NCI-H1930 (cell line): ENCODE results near the gene CFD.
"Not testable (repeated sequence)": the region's sequence is repeated elsewhere in the genome, so short reads cannot be mapped to it uniquely, and the experiment has no call there.

Experiments used
- DNase-seq, 2 experiments: peaks; one replicate each; lab custom pipeline; 2025; lab: John Stamatoyannopoulos, UW

CFD gene

DNA sequence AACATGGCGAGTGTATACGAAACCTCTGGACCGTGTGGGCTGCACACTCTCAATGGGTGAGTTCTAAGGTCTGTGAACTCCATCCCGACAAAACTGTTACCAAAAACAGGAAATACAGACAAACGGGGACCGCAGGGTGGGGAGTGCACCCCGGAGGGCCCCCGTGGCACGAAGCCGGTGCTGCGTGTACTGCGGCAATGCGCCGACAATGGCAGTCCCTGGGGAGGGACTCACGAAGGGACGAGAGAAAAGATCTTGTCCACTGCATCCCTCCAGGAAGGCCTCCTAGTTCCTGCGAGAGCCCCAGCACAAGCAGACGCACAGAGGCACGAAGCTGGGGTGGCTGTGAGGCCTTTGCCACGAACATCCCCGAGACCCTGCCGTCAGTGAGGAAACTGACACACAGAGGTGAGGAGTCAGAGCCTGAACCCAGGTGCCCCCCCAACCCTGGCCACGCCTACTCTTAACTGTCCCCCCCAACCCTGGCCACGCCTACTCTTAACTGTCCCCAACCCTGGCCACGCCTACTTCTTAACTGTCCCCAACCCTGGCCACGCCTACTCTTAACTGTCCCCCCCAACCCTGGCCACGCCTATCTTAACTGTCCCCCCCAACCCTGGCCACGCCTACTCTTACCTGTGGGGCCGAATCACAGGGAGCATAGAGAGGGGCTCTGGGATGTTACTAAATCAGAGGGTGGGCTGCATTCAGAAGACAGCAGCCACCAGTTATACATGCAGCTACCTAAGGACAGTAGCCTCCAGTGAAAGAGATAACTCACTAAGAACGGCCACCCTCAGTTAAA, 29.3 kb downstream of the CFD start:
- no peak for DNase-seq

- DNase-seq, result no peak
Measured at GRCh38 chr19:889662-890295, 30.3 kb downstream of the CFD start.

- DNase-seq, result no peak
Measured at GRCh38 chr19:890831-891230, 31.4 kb downstream of the CFD start.

DNA sequence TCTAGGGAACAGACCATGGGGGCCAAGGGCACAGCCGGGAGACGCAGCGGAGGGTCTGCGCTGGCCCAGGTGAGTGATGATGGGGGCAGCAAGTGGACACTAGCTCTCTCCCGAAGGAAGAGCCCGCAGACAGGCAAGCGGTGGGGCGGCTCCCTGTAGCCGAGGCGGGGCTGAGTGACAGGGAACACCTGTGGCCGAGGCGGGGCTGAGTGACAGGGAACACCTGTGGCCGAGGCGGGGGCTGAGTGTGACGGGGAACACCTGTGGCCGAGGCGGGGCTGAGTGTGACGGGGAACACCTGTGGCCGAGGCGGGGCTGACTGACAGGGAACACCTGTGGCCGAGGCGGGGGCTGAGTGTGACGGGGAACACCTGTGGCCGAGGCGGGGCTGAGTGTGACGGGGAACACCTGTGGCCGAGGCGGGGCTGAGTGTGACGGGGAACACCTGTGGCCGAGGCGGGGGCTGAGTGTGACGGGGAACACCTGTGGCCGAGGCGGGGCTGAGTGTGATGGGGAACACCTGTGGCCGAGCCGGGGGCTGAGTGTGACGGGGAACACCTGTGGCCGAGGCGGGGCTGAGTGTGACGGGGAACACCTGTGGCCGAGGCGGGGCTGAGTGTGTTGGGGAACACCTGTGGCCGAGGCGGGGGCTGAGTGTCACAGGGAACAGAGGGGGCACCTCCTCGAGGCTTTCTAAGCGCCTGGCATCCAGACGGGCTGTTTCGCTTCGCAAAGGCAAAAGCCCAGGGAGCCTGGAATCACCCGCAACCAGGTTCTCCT, 32.1 kb downstream of the CFD start:
- DNase-seq, result not testable (repeated sequence)

DNA sequence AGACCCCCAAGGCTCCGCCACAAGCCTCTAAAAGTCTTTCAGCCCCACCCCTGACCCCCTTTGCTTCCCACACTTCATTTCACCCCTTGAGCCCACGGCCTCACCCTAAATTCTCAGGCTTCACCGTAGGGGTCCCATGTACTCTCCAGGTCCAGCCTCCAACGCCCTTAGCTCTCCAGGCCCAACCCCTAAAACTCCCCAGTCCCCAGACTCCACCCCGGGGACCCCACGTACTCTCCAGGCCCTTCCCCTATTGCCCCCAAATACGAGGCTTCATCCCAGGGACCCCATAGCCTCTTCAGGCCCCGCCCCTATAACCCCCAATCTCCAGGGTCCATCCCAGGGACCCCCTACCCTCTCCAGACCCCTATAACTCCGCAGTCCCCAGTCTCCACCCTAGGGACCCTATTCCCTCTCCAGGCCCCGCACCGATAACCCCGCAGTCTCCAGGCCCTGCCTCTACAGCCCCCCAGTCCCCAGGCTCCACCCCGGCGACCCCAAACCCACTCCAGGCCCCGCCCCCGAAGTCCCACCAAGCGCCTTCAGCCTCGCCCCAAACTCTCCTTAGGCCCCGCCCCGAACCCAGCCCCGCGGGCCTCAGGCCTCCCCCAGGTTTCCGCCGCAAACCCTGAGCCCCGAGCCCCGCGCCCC, 32.9 kb downstream of the CFD start:
- no peak for DNase-seq

DNA sequence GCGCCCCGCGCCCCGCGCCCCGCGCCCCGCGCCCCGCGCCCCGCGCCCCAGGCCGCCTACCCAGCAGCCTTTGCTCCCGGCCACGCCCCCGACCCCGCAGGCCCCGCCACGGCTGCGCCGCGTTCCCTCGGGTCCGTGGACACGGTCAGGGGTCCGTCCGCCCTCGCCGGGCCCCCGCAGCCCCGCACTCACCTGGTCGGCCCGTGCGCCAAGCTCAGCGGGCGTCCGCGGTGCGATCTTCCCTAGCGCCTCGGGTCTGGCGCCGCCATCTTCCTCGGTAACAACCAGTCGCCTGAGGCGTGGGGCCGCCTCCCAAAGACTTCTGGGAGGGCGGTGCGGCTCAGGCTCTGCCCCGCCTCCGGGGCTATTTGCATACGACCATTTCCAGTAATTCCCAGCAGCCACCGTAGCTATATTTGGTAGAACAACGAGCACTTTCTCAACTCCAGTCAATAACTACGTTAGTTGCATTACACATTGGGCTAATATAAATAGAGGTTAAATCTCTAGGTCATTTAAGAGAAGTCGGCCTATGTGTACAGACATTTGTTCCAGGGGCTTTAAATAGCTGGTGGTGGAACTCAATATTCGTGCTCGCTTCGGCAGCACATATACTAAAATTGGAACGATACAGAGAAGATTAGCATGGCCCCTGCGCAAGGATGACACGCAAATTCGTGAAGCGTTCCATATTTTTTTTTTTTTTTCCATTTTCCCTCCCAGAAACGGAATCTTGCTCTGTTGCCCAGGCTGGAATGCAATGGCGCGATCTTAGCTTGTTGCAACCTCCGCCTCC, 33.6 kb downstream of the CFD start, which contains the start of the genes MED16 and RNU6-9:
Gene MED16 (minus strand): TSS at position 294 of the 796 bp plus-strand sequence. CDS start 2,056 bp downstream, outside the sequence.
Gene RNU6-9 (plus strand): TSS at position 591 of the 796 bp plus-strand sequence.
- DNase-seq, result peak; percentile 73 to 86

DNA sequence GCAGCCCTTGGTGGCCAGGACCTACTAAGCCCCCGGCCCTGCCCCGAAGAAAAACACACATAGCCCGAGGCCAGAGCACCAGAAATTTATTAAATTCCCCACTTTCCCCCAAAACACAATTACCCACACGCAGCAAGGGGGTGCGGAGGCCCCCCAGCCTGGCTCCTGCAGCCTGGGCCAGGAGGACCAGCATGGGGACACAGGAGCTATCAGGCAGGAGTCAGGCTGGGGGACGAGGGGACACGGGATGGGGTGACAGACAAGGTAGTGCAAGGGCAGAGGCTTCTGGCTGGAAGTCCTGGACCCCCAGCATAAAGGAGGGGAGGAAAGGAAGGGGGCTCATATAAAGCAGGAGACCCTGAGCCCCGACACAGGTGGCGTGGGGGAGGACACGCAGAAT, 37.0 kb downstream of the CFD start:
- no peak for DNase-seq

DNA sequence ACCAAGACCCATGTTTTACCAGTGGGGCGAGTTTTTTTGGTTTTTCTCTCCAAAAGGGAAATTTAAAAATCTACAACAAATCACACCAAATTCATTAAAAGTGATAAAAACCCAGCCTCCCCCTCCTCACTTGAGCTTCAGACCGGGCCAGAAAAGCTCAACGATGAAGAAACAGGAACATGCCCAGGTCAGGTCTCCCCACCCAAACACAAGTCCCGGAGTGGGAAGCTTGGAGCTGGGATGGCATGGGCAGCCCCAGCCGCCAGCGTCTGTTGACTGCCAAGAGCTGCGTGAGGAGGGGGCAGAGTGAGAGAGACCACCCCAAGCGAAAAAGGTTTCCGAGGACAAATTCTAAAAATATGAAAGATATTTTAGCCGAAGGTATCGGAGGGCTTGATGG, 37.5 kb downstream of the CFD start:
- DNase-seq, result no peak

- no peak for DNase-seq
Measured at GRCh38 chr19:897442-898039, 38.1 kb downstream of the CFD start.

GRCh38 chr19:898663-899062, 39.2 kb downstream of the CFD start:
- peak in 1 of 2 experiments; percentile 40 for DNase-seq

GRCh38 chr19:899336-900042, 40.0 kb downstream of the CFD start:
- no peak for DNase-seq

GRCh38 chr19:900043-900301, 40.5 kb downstream of the CFD start:
- DNase-seq, result no peak

- no peak for DNase-seq
Measured at GRCh38 chr19:900302-901111, 41.0 kb downstream of the CFD start.

DNA sequence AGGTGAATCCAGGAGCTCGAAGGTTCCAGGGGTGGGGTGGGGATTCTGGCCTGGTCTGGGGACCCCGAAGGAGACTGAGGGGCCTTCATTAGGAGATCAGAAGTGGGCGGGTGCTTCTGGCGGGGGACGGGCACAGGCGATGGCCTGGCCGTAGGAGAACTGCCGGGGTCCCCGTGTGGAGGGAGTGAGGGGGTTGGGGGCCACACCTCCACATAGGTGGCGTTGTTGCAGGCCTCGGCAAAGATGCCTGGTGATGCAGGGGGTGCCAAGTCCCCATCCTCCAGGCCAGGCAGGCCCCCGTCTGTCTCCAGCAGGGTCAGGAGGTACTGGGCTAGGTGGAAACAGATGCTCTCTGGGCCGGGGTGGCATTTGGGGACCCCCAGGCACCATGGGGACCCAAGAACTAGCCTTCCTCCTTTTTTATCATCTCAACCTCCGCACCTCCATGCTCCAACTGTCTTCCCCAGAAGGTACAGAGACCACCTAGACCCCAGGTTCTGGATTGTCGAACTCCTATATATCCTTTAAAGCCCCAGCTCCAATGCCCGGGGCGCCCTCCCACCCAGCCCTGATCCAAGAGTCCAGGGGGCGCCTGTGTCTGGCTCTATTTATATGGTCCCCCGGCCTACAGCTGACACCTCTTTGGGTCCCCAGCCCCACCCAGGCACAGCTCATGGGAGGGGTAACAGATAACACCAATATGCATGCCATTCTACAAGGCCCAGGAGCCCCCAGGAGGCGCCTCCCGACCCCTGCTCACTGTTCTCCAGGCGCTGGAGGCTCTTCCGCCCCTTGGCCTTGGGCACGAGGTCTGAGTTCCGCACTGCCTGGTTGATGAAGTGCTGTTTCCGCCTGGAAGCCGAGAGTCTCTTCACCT, 42.0 kb downstream of the CFD start:
- no peak for DNase-seq

- no peak for DNase-seq
Measured at GRCh38 chr19:902093-902370, 42.6 kb downstream of the CFD start.

DNA sequence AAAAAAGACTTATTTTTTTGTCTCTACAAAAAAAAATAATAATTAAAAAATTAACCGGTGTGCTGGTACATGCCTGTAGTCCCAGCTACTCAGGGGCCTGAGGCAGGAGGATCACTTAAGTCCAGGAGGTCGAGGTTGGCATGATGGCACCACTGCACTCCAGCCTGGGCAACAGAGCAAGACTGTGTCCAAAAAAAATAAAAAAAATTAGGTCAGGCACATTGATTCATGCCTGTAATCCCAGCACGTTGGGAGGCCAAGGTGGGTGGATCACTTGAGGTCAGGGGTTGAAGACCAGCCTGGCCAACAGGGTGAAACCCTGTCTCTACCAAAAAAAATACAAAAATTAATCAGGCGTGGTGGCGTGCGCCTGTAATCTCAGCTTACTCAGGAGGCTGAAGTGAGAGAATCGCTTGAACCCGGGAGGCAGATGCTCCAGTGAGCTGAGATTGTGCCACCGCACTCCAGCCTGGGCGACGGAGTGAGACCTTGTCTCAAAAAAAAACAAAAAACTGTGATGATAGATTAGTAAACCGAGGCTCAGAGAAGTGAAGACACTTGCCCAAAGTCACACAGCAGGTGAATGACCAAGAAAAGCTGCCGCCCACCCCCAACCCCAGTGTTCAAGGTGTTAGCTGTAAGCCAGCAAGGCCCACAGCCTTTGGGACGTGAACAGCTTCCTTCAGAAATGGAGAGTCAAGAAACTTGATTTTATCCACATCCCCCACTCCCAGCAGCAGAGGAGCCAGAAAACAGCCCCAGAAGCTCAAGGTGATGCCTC, 43.2 kb downstream of the CFD start:
- no peak for DNase-seq

GRCh38 chr19:903266-903797, 43.9 kb downstream of the CFD start:
- DNase-seq, result no peak

DNA sequence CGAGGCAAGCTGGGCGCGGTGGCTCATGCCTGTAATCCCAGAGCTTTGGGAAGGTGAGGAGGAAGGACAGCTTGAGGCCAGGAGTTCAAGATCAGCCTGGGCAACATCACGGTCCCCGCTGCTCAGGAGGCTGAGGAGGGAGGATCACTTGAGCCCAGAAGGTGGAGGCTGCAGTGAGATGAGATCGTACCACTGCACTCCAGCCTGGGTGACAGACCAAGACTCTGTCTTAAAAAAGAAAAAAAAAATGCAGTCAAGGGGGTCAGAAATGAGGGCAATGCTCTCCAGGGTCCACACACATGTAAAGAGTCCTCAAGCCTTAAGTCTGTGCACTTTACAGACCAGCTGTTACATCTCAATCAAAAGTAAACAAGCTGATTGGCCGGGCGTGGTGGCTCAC, 45.1 kb downstream of the CFD start:
- no peak for DNase-seq
